HepG2 (cell line): ENCODE measurements around the gene DUSP16.

Experiments
- ARID4A ChIP-seq: sonication (generic); formaldehyde crosslinking; IDR thresholded peaks from 2 replicates; pipeline ENCODE4 v1.5.0; 2020; ENCODE audit warnings: mild to moderate bottlenecking, missing genetic modification reagents, borderline replicate concordance
- POLR2A ChIP-seq, 2 experiments: IDR thresholded peaks; 2 replicates each; pipeline ENCODE4 v1.6.1; 2011; ENCODE audit warnings: low read depth in 2 of 2, low read length in 2 of 2, mild to moderate bottlenecking in 1 of 2, moderate library complexity in 1 of 2; ENCODE audit not compliant: insufficient read depth in 1 of 2
- RELA ChIP-seq: sonication (generic); formaldehyde crosslinking; IDR thresholded peaks from 2 replicates; pipeline ENCODE4 v1.4.0; 2020; ENCODE audit warnings: missing genetic modification reagents
- ZFX ChIP-seq: sonication (generic); formaldehyde crosslinking; IDR thresholded peaks from 2 replicates; pipeline ENCODE4 v1.4.0; 2020; ENCODE audit warnings: mild to moderate bottlenecking, low read depth, missing genetic modification reagents, moderate library complexity
- TF ChIP-seq, protein P1 (sequence below): sonication (generic); formaldehyde crosslinking; IDR thresholded peaks from 2 replicates; pipeline ENCODE4 v1.4.0; 2020; ENCODE audit warnings: missing genetic modification reagents, mild to moderate bottlenecking, borderline replicate concordance

GRCh38 chr12:12425616-12426015 is 137.0 kb downstream of the DUSP16 start:
- TF ChIP-seq POLR2A (IDR thresholded peaks at IDR 0.05; ENCODE audit: insufficient read depth in 1 of 2, low read depth in 2 of 2, low read length in 2 of 2) (no peak), RELA (no peak), ARID4A (CRISPR knock-in tag) (no peak), ZFX (CRISPR knock-in tag) (no peak)
- TF ChIP-seq, protein P1, sequence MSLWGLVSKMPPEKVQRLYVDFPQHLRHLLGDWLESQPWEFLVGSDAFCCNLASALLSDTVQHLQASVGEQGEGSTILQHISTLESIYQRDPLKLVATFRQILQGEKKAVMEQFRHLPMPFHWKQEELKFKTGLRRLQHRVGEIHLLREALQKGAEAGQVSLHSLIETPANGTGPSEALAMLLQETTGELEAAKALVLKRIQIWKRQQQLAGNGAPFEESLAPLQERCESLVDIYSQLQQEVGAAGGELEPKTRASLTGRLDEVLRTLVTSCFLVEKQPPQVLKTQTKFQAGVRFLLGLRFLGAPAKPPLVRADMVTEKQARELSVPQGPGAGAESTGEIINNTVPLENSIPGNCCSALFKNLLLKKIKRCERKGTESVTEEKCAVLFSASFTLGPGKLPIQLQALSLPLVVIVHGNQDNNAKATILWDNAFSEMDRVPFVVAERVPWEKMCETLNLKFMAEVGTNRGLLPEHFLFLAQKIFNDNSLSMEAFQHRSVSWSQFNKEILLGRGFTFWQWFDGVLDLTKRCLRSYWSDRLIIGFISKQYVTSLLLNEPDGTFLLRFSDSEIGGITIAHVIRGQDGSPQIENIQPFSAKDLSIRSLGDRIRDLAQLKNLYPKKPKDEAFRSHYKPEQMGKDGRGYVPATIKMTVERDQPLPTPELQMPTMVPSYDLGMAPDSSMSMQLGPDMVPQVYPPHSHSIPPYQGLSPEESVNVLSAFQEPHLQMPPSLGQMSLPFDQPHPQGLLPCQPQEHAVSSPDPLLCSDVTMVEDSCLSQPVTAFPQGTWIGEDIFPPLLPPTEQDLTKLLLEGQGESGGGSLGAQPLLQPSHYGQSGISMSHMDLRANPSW (CRISPR knock-in tag), result no peak
